Dermis blood vessel endothelial cell (primary cell): Measurements from ENCODE around the gene INAFM2. TPM values are rescaled to one million over a fixed set of nuclear protein-coding genes. Genes with fewer than 3 reads are reported as not detected.

ENCODE experiments used
- DNase-seq: peaks from one replicate; pipeline ENCODE4 v3.0.0; 2010
- total RNA-seq: library from RNA; depleted of rRNA; stranded (reverse); fragments of >200 nt; gene quantifications from 2 replicates; pipeline ENCODE4 v1.2.3, GENCODE V29; 2014

The INAFM2 gene
- total RNA-seq, 1 donor from 2014 or later, result 20.3 TPM

DNA sequence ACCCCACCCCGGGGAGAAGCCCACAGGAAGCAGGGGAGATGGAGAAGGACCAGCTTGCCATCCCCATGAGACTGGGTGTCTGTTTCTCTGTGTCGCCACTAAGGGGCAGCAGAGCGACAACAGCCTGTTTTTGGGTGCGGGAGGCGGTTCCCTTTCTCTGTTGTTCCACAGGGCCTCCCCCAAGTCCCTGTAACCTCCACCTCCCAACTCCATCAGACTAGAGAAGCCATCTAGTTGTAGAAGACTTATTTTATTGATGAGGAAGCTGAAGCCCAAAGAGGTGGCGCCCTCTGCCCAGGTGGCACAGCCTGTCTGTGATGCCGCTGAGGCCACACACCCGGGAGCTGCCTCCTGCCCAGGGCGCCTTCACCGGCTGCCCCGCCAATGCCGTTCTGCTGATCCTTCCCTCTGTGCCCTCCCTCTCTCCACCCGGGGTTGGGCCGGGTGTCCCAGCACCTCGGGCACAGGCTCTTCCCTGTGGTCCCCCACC is 21.2 kb downstream of the INAFM2 start:
- DNase-seq, result peak; percentile 67

DNA sequence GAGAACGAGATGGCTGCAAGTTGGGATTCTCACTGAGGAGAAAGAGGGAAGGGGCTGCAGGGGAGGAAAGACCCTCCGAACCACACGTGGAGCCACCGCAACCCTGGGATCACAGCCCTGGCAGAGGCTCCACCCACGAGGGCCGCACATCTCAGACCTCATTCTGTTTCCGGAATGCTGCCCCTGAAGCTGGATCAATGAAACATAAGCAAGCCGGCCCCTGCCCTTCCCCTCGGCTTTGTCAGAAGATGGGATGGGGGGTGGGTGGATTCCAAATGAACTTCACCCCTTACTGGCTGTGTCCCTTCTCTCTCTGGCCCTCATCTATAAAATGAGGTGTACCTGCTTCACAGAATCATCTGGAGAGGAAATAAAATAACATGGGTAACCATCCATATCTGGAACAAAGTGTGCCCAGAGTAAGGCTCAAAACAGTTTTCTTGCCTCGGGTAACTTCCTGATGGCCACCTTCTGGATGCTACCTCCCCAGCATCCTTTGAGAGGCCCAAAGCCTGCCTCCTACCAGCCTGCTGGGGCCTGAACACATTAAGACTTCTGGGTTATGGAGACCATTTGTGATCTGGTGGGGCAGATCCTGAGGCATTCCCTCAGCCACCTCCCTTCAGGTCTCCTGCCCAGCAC is 21.9 kb downstream of the INAFM2 start:
- no peak for DNase-seq

DNA sequence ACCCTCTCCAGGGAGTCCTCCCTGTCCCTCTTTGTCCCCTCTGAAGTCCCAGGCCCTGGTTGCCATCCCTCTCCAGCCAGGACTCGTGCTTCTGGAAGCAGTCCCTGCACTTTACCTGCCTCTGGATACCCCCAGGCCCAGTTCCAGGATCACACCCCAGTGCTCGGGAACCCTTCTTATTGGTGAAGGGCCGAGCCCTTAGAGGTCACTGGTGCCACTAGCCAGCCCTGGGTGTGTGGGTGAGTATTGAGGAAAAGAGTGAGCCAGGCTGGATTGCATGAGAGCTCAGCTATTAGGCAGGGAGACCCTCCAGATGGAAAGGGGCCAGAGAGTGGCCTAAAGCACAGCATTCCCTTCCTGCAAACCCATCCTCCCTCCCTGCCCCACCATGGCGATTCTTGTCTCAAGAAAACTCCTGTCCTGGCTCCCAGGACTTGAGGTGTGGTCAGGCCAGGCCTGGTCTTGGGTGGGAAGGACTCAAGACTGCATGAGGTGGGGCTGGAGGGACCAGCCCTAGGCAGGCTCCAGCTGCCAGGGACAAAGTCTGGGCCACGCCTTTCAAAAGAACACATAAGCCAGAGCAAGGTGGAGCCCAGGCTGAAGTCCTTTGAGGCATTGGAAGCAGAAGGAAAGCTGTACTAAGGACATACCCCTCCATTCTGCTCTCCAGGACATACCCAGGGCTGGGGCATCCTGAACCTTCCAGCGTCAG is 22.5 kb downstream of the INAFM2 start:
- DNase-seq, result no peak

DNA sequence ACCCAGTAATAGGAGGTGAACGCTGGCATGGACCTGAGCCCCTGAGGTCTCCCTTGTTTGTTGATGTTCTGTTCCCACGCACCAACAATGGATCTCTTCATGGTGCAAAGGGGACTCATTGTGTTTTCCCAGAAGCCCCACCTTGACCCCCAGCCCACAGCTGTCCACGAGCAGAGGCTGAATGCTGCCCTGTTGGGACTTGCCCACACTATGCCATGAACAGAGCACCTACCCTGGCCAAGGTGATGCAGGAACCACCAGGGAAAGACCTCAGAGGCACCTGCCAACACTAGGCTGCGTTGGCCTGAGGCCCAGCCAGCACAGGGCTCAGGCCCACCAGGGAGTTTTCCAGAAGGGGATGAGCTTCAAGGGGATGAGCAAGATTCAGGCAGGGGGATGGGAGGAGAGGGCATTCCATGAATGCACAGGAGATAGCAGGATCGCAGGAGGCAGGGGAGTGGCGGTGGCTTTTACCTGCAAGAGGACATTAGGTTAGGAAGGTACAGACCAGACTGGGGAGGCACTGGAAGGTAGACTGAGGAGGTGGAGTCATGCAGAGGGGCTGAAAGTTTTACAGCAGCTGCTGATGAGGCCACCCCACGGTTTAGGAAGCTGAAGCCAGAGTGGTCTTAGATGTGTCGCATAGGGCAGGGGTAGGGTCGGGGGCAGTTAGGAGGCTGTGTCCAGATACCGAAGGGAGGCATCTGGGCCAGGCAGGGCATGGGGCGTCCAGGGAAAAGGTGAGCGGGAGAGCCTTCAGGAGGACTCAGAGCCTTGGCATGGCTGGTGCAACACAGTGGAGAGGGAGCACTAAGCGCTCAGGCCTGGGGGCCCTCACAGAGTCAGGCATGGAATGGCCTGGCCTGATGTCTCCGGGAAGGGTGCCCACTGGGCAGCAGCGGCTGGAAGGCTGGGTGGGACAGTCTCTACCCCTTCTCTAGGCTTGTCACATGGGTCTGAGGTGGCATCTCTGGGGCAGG is 23.4 kb downstream of the INAFM2 start:
- no peak for DNase-seq

DNA sequence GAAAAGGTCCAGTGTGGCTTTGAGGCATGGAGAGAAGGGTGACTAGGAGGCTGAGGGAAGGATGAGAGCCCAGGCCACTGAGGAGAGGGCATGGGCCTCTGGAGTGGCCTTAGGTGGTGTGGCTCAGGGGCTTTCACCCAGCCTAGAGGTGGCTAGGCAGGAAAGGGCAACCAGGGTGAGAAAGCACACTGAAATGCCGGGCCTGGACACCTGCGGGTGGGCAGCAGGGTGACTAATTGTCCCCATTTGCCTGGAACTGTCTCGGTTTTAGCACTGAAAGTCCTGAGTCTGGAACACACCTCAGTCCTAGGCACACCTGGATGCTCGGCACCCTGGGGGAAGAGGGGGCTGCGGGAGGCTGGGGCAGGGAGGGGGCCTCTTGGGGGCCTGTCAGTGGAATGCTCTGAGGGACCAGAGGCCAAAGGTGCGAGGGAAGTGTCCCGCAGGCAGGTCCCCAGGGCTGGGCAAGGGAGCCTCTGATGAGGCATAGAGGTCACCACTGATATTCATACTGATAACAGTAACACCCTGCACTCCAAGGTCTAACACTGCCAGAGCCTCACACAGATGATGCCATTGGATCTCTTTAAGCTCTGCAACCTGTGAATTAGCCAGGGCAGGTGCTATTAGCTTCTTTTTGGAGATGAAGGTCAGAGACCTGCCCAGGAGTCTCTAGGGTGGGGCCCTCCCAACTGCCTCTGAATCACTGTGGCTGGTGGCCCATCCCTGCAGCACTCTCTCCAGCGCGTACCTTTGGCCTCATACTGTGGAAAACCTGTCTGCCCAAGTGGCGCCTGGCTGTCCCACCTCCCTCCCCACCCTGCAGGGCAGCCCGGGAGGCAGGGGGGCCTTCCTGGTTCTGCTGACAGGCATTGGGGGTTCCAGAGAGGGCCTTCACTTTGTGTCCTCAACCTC is 24.3 kb downstream of the INAFM2 start:
- no peak for DNase-seq

DNA sequence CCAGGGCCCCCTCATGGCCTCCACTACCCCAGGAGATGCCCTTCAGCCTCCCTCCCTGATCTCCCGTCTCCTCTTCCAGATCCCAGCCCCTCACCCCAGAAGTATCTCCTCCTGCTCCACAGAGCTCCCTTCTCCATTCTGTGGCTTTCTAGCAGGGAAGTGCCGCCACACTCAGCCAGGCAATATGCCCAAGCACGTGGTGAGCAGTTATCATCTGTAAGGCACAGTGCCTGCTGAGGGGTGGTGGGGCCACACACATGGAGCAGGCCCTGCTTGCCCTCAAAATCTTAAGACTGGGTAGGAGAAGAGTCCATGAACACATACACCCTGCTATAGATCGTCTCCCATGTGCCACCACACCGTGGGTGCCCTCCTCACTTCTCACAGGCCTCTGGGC is 25.0 kb downstream of the INAFM2 start:
- DNase-seq, result no peak

DNA sequence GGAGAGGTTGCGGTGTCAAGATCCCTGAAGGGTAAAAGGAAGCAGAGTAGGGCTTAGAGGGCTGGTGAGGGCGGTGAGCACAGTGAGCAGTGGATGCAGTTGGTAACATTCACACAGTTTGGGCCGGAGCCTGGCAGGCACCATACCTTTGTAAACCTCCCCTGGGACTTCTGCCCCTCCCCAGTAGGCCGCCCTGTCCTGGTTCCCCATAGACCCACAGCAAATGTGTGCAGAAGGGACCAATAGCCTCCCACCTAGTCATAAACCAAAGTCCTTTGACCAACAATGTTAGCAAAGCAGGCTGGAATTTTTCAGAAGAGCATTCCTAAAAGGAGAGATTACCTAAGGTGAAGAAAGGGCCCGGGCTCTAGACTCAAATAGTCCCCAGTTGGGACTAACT is 25.7 kb downstream of the INAFM2 start:
- DNase-seq, result no peak

DNA sequence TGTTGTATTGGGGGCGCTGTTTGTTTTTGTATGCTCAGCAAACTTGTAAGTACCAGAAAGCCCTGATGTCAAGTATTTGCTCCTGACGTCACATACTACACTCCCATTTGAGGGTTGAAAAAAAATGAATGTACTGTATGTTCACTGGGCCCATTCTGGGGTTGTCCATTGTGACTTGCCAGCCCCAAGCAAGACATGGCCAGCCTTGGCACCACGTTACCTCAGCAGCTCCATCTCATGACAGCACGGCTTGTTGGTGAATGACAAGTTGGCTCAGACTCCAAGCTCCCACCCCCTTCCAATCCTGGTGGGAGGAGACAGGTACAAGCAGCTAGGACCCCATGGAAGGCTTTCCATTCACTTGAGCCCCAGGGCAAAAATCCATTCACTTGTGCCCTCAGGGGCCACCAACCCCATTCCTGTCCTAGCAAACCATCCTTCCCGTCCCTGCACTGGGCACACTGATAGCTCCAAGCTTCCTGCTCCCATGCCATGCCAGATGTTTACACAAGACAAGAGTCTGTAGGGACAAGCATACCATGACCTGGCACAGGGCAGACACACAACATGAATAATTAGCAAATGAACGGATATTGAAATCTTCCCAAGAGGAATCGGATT is 28.9 kb downstream of the INAFM2 start:
- no peak for DNase-seq

DNA sequence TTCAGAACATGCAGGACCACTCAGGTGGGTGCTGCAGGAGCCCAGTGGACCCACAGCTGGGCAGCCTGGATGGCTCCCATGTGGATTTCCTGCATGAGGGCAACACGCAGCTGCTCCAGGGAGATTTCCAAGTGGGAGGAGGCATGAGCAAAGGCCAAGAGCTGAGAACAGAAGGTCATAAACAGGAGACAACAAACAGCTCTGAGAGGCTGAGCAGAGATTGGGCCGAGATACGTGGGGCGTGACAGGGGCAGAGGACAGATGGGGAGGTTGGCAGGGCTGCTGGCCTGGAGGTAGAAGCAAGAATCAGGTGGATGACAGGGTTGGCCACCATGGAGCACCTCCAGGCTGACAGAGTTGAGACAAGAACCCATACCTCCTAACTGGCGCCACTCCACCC is 30.2 kb downstream of the INAFM2 start:
- DNase-seq, result no peak

DNA sequence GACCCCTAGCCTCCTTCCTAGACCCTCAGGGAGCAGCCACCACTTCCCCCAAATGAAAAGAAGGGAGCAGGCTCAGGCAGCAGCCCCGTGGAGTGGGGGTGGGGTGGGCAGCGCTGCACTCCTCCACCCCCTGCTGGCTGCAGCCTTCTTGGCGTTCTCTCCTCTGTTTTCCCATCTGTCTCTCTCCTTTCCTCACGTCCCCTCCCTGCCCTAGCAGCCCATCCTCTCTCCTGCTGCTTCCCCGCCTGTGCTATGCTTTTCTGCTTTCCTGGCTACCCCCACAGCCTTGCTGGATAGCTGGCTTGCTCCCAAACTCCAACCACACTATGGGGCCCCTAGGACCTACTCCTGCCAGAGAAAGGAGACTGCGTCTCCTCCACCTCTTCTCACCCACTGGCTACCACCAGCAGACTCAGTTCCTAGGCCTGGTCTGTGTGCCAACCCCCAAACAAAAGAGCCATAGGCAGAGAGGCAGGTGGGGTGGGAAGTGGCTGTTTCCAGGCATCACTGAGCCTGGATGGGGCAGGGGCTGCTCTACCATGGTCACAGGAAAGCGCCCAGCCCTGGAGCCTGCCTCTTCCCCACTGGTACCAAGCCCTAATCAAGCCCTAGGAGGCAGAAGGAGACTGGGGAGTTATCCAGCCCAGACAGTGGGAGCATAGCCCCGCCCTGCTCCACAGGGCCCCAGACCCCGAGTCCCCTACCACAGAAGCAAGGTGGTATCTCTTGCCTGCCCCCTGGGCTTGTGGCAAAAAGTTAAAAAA is 31.1 kb downstream of the INAFM2 start:
- DNase-seq, result peak; percentile 39

DNA sequence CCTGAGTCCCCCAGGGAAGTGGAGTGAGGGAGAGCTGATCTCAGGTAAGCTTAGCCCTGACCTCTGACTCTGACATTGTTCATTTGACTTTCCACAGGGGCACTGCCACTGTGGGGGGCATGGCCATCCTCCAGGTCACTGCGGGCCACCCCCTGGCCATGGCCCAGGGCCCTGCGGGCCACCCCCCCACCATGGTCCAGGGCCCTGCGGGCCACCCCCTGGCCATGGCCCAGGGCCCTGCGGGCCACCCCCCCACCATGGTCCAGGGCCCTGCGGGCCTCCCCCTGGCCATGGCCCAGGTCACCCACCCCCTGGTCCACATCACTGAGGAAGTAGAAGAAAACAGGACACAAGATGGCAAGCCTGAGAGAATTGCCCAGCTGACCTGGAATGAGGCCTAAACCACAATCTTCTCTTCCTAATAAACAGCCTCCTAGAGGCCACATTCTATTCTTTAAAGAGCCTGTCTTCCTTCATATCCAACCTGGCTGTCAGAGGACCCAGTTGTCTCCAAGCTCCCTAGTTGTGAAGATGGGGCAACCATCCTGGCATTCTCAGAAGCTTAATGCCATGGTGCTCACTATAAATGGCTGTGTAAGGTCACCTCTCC is 32.6 kb downstream of the INAFM2 start:
- DNase-seq, result no peak

DNA sequence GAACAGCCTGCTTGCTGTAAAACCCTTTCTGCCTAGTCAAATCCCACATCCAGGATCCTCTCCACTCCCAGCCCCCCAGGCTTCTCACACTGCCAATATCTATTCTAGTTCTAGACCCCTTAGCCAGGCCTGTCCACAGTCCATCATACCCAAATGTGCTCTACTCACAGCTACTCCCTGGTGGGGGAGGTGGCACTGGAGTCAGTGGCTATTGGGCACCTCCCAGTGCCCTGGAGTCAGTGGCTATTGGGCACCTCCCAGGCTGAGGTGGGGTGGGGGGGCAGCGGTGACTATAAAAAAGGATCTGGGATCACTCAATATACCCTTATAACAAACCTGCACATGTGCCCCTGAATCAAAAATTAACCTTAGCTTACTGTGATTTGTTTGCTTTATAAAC is 33.8 kb downstream of the INAFM2 start:
- DNase-seq, result no peak

DNA sequence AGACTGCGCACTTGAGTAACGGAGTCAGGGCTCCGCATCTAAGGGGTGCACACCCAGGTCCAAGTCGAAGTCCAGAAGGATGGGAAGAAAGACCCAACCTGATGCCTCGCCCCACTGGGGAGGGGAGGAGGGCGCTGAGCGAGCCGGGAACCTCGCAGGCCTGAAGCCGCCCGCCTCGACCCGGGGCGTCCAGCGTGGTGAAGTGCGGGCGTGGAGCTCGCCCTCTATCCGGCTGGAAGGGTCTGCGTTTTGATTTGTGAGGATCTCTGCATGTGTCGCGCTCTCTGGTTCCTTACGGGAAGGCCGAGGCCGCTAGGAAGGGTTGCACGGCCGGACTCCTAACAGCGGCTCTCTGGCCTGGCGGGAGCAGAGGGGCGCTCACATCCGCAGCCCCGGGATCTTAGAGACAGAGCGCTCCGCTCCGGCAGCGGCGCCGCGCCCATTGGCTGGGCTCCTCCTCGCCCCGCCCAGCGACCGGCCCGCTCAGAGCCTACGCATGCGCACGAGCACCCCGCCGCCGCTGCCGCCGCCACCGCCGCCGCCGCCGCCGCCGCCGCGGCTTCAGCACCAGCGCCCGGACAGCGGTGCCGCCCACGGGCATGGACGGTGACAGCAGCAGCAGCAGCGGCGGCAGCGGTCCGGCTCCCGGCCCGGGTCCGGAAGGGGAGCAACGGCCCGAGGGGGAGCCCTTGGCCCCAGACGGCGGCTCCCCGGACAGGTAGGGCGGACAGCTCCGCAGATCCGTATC is 34.4 kb downstream of the INAFM2 start, which contains the start of gene DISP2:
Gene DISP2 (plus strand): TSS at position 497 of the 748 bp plus-strand sequence. CDS start 103 bp downstream, at position 600.
- peak; percentile 86 for DNase-seq

DNA sequence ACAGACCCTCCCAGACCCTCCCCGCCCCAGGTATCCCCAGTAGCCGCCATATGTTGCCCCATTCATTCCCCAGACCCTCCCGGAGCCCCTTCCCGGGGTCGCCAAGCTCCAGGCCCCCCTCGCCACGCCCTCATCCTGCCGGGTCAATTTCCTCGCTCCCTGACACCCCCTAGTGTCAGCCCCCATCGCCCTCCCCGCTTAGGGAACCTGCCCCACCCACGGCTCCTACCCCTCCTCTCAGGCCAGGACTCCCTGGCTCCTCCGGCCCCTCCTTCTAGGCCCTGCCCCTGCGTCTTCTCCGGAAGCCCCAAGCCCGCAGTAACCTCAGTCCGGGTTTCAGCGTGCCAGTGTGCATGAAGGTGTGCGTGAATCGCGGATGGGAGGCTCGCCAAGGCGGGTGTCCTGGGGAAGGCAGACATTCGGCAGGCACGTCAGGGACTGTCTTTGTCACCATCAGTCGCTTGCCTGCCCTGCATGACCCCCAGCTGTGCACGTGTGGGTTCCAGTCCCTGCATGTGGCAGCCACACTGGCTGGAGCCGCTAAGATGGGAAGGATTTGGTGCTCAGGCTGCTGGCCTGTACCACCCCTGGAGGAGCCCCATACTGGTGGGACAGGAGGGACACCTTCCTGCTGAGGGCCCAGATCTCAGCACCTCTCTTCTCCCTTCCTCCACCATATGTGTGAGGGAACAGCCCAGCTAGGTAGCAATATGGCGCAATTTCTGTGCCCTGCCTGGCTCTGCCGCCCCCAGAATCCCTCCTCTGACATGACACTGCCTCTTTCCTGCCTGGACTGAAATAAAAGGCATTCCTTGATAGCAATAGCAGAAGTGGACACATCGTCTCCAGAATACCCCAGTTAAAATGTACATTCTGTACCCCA is 35.2 kb downstream of the INAFM2 start:
- DNase-seq, result no peak

DNA sequence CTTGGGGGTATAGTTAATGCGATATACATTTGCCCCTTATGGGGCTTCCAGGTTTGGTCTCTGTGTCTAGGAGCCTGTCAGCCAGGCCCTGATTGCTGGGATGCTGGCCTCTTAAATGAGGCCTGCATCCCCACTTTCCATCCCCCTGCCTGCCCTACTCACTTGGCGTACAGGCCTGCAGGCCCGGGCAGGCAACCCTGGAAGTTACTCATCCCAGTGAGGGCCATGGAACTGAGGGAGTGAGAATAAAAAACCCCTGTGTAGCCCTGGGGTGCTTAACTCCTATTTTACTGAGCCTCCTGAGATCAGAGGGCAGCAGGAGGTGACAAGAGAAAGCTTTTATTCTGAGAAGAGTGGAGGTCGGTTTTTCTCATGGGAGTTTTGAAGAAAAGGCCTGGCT is 36.5 kb downstream of the INAFM2 start:
- DNase-seq, result no peak

DNA sequence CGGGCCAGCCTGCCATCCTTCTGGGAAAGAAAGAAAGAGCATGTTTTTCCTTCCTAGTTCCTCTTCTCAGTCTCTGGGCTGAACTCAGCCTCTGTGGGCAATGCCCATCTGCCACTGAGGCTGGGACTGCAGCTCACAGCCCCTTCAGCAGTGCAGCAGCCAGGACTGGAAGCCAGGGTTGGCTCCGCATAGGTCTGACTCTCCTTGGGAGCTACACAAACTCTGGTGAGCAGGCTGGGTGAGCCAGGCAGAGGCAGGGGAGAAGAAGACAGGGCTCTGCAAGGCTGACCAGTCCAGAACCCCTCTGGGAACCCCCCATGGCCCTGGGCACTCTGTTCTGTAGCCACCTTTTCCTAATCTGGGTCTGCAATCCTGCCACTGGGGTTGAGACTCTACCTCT is 38.1 kb downstream of the INAFM2 start:
- DNase-seq, result no peak

DNA sequence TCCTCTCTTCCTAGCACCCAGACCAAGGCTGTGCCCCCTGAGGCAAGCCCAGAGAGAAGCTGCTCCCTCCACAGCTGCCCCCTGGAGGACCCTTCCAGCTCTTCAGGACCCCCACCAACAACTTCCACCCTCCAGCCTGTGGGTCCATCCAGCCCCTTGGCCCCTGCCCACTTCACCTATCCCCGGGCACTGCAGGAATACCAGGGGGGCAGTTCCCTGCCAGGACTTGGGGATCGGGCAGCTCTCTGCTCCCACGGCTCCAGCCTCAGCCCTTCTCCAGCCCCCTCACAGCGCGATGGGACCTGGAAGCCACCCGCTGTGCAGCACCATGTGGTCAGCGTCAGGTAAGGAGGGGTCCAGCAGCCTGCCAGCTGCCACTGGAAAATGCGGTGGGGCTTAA is 40.1 kb downstream of the INAFM2 start:
- DNase-seq, result no peak

DNA sequence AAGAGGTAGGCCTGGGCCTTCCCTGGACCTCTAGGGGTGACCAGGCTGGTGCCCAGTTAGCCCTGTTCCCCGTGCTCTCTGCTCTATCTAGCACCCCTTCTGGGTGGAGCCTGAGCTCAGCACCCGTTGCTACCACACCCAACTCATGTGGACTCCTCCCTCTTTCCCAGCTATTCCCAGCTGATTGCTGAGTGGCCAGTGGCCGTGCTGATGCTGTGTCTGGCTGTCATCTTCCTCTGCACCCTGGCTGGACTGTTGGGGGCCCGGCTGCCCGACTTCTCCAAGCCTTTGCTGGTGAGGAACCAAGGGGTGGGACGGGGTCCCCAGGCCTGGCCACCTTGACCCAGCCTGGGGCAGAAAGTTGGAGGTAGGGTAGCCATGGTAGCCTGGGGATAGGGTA is 40.8 kb downstream of the INAFM2 start:
- no peak for DNase-seq
